K562 (cell line): ENCODE results near the gene POMGNT1. TPM values are rescaled to one million over a fixed set of nuclear protein-coding genes. Genes with fewer than 3 reads are reported as not detected.

Experiments
- ARHGAP35 ChIP-seq: fragments of 450-650 bp; IDR thresholded peaks from 2 replicates; pipeline ENCODE4 v1.6.1; 2018; ENCODE audit not compliant: partially characterized antibody
- EGR1 ChIP-seq: fragments of 450-650 bp; conservative IDR thresholded peaks from 2 replicates; pipeline ENCODE4 v1.6.1; 2017; ENCODE audit warnings: mild to moderate bottlenecking
- EHMT2 ChIP-seq: fragments of 450-650 bp; IDR thresholded peaks from 2 replicates; pipeline ENCODE4 v1.6.1; 2018; ENCODE audit warnings: antibody characterized with exemption
- MAFF ChIP-seq: IDR thresholded peaks from 2 replicates; pipeline ENCODE4 v1.6.1; 2012; ENCODE audit warnings: low read length, improper control_type of control experiment
- NONO ChIP-seq, 2 experiments: fragments of 200-400 bp in 1 of 2; fragments of 450-650 bp in 1 of 2; formaldehyde crosslinking in 1 of 2; IDR thresholded peaks; 2 replicates each; pipeline ENCODE4 v1.6.1; 2017; ENCODE audit warnings: low read depth in 2 of 2, mild to moderate bottlenecking in 2 of 2, moderate library complexity in 2 of 2, low read length in 1 of 2
- POLR3A ChIP-seq: IDR thresholded peaks from 2 replicates; pipeline ENCODE4 v1.6.1; 2011; ENCODE audit warnings: borderline replicate concordance, mild to moderate bottlenecking, moderate library complexity; ENCODE audit not compliant: insufficient read length, insufficient read depth; ENCODE audit errors: extremely low read depth
- RBFOX2 ChIP-seq: fragments of 200-400 bp; formaldehyde crosslinking; IDR thresholded peaks from 2 replicates; pipeline ENCODE4 v1.6.1; 2017; ENCODE audit warnings: low read depth, mild to moderate bottlenecking, low read length, moderate library complexity
- SRSF7 ChIP-seq: fragments of 200-400 bp; formaldehyde crosslinking; optimal IDR thresholded peaks from 2 replicates; pipeline ENCODE3; 2017; ENCODE audit warnings: mild to moderate bottlenecking, low read depth, low read length
- ZNF12 ChIP-seq: sonication (generic); formaldehyde crosslinking; IDR thresholded peaks from 2 replicates; pipeline ENCODE4 v1.4.0; 2020; ENCODE audit warnings: mild to moderate bottlenecking, missing genetic modification reagents
- ZNF184 ChIP-seq: sonication (generic); formaldehyde crosslinking; IDR thresholded peaks from 2 replicates; pipeline ENCODE4 v1.5.0; 2020; ENCODE audit warnings: missing genetic modification reagents
- ZNF224 ChIP-seq: sonication (generic); formaldehyde crosslinking; IDR thresholded peaks from 2 replicates; pipeline ENCODE4 v1.8.0; 2022; ENCODE audit warnings: mild to moderate bottlenecking, missing genetic modification reagents
- polyA plus RNA-seq, 8 experiments: library from polyadenylated mRNA; depleted of rRNA in 4 of 8; stranded (reverse) in 5 of 8; unstranded in 3 of 8; fragments of >200 nt; fragmentation: Nextera tagmentation in 2 of 8; fragmentation: Illumina TruSeq in 1 of 8; extraction: Ambion mirVana in 2 of 8; extraction: Trizol in 1 of 8; gene quantifications; 2 replicates each; pipeline versions ENCODE4 v1.2.1 to v1.2.3, GENCODE V29; 2011 to 2014; ENCODE audit warnings: inconsistent platforms in 1 of 8, missing spikeins in 1 of 8
- total RNA-seq, 7 experiments: library from RNA; depleted of rRNA in 6 of 7; stranded (reverse); fragments of >200 nt in 6 of 7; fragmentation: Illumina TruSeq in 2 of 7; extraction: Trizol in 2 of 7; gene quantifications; 2 replicates each; pipeline versions ENCODE4 v1.2.1 to v1.2.3, GENCODE V29; 2011 to 2021; ENCODE audit warnings: low replicate concordance in 1 of 7
- TF ChIP-seq, protein P1 (sequence below), 3 experiments: fragments of 200-800 bp in 1 of 3; fragments of 250-450 bp in 1 of 3; fragments of 450-650 bp in 1 of 3; sonication (Bioruptor Pico) in 1 of 3; sonication (Bioruptor generic) in 1 of 3; formaldehyde crosslinking in 1 of 3; IDR thresholded peaks; 2 replicates each; pipeline versions ENCODE4 v1.6.1 to v1.8.0; 2016 to 2022; ENCODE audit warnings: mild to moderate bottlenecking in 2 of 3, missing genetic modification characterization in 2 of 3, missing compliant biosample characterization in 1 of 3, moderate library complexity in 1 of 3
- TF ChIP-seq, protein P2 (sequence below): fragments of 250-450 bp; sonication (Bioruptor Pico); IDR thresholded peaks from 2 replicates; pipeline ENCODE4 v1.4.0; 2020
- TF ChIP-seq, protein P3 (sequence below): fragments of 450-650 bp; formaldehyde crosslinking; IDR thresholded peaks from 2 replicates; pipeline ENCODE4 v1.4.0; 2022; ENCODE audit warnings: missing genetic modification characterization
- TF ChIP-seq, protein P4 (sequence below): sonication (generic); formaldehyde crosslinking; IDR thresholded peaks from 2 replicates; pipeline ENCODE4 v1.8.1; 2023; ENCODE audit warnings: mild to moderate bottlenecking, missing genetic modification reagents

Gene POMGNT1
- total and polyA plus RNA-seq, 9 of the 15 experiments (the other 6 are each of a cell fraction or from before 2014, with no cell fraction given), result 14.1 to 58.9 (median 37.8) TPM

DNA sequence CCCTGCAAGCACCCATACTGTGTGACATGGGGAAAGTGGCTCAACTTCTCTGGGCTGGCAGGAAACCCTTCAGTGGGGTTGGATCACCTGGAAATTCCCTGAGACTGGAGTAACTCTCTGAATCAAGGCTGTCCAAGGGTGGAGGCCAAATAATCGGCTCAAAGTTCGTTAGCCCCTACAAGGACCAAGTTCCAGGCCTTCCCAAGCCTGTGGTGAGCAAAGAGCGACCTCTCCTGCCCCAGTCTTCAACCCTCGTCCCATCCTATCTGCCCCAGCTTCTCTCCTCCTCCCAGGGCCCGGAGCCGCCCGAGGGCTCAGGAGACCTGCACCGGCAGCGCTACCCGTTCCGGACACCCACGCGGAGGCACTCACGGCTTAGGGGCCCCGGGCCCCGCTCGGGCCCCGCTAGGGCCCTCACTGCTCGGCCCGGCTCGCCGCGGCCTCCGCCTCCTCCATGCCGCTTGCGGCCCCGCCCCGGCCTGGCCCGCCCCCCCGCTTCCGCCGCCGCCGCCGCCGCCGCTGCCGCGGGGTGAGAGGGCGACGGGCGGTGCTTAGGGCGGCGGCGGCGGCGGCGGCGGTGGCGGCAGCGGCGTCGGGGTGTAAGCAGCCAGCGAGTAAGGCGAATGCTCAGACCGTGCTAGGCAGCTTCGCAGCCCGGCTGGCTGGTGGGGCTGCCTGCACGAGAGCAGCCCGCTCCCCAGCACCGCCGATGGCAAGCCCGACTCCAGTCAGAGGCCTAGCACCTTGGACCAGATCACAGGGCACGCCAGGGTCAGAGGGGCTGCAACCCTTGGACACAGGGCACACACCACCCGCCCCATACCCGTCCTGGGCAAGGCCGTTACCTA lies at the start of gene POMGNT1 (continued):
- TF ChIP-seq, protein P1, sequence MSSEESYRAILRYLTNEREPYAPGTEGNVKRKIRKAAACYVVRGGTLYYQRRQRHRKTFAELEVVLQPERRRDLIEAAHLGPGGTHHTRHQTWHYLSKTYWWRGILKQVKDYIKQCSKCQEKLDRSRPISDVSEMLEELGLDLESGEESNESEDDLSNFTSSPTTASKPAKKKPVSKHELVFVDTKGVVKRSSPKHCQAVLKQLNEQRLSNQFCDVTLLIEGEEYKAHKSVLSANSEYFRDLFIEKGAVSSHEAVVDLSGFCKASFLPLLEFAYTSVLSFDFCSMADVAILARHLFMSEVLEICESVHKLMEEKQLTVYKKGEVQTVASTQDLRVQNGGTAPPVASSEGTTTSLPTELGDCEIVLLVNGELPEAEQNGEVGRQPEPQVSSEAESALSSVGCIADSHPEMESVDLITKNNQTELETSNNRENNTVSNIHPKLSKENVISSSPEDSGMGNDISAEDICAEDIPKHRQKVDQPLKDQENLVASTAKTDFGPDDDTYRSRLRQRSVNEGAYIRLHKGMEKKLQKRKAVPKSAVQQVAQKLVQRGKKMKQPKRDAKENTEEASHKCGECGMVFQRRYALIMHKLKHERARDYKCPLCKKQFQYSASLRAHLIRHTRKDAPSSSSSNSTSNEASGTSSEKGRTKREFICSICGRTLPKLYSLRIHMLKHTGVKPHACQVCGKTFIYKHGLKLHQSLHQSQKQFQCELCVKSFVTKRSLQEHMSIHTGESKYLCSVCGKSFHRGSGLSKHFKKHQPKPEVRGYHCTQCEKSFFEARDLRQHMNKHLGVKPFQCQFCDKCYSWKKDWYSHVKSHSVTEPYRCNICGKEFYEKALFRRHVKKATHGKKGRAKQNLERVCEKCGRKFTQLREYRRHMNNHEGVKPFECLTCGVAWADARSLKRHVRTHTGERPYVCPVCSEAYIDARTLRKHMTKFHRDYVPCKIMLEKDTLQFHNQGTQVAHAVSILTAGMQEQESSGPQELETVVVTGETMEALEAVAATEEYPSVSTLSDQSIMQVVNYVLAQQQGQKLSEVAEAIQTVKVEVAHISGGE (CRISPR knock-in tag; IDR thresholded peaks at IDR 0.05), result no peak; a peak in 1 of 6 replicates
- peak in 1 of 2 experiments; percentile 54; a peak in 1 of 4 replicates for TF ChIP-seq NONO (IDR thresholded peaks at IDR 0.05; ENCODE audit: low read depth in 2 of 2, low read length in 1 of 2)
- TF ChIP-seq SRSF7, result no peak
- TF ChIP-seq, protein P2, sequence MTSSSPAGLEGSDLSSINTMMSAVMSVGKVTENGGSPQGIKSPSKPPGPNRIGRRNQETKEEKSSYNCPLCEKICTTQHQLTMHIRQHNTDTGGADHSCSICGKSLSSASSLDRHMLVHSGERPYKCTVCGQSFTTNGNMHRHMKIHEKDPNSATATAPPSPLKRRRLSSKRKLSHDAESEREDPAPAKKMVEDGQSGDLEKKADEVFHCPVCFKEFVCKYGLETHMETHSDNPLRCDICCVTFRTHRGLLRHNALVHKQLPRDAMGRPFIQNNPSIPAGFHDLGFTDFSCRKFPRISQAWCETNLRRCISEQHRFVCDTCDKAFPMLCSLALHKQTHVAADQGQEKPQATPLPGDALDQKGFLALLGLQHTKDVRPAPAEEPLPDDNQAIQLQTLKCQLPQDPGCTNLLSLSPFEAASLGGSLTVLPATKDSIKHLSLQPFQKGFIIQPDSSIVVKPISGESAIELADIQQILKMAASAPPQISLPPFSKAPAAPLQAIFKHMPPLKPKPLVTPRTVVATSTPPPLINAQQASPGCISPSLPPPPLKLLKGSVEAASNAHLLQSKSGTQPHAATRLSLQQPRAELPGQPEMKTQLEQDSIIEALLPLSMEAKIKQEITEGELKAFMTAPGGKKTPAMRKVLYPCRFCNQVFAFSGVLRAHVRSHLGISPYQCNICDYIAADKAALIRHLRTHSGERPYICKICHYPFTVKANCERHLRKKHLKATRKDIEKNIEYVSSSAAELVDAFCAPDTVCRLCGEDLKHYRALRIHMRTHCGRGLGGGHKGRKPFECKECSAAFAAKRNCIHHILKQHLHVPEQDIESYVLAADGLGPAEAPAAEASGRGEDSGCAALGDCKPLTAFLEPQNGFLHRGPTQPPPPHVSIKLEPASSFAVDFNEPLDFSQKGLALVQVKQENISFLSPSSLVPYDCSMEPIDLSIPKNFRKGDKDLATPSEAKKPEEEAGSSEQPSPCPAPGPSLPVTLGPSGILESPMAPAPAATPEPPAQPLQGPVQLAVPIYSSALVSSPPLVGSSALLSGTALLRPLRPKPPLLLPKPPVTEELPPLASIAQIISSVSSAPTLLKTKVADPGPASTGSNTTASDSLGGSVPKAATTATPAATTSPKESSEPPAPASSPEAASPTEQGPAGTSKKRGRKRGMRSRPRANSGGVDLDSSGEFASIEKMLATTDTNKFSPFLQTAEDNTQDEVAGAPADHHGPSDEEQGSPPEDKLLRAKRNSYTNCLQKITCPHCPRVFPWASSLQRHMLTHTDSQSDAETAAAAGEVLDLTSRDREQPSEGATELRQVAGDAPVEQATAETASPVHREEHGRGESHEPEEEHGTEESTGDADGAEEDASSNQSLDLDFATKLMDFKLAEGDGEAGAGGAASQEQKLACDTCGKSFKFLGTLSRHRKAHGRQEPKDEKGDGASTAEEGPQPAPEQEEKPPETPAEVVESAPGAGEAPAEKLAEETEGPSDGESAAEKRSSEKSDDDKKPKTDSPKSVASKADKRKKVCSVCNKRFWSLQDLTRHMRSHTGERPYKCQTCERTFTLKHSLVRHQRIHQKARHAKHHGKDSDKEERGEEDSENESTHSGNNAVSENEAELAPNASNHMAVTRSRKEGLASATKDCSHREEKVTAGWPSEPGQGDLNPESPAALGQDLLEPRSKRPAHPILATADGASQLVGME (CRISPR knock-in tag), result no peak; the same call in 1 of the 2 replicates
- no peak for TF ChIP-seq POLR3A
- TF ChIP-seq MAFF, result no peak
- TF ChIP-seq, protein P3, sequence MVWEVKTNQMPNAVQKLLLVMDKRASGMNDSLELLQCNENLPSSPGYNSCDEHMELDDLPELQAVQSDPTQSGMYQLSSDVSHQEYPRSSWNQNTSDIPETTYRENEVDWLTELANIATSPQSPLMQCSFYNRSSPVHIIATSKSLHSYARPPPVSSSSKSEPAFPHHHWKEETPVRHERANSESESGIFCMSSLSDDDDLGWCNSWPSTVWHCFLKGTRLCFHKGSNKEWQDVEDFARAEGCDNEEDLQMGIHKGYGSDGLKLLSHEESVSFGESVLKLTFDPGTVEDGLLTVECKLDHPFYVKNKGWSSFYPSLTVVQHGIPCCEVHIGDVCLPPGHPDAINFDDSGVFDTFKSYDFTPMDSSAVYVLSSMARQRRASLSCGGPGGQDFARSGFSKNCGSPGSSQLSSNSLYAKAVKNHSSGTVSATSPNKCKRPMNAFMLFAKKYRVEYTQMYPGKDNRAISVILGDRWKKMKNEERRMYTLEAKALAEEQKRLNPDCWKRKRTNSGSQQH, result no peak
- TF ChIP-seq ZNF224 (CRISPR knock-in tag), result no peak
- TF ChIP-seq EHMT2, result no peak
- peak; percentile 89 for TF ChIP-seq RBFOX2
- TF ChIP-seq ZNF12 (CRISPR knock-in tag), result no peak
- peak; percentile 71 for TF ChIP-seq EGR1
- TF ChIP-seq, protein P4, sequence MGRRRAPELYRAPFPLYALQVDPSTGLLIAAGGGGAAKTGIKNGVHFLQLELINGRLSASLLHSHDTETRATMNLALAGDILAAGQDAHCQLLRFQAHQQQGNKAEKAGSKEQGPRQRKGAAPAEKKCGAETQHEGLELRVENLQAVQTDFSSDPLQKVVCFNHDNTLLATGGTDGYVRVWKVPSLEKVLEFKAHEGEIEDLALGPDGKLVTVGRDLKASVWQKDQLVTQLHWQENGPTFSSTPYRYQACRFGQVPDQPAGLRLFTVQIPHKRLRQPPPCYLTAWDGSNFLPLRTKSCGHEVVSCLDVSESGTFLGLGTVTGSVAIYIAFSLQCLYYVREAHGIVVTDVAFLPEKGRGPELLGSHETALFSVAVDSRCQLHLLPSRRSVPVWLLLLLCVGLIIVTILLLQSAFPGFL, result no peak
- TF ChIP-seq ZNF184 (CRISPR knock-in tag), result no peak
- no peak for TF ChIP-seq ARHGAP35
